Liver (tissue), 9 donors: ENCODE results near the gene CLN3. TPM values are rescaled to one million over a fixed set of nuclear protein-coding genes. Genes with fewer than 3 reads are reported as not detected.

ENCODE experiments used
- DNase-seq: peaks from one replicate; pipeline ENCODE4 v3.0.0-alpha.2; 2017; ENCODE audit warnings: low spot score
- H3K27ac ChIP-seq, 2 donors: one replicate each; pipeline ENCODE4 v1.7.0; 2013; ENCODE audit warnings: inconsistent platforms in 2 of 2, low read length in 2 of 2, control low read depth in 1 of 2, low read depth in 1 of 2, mild to moderate bottlenecking in 1 of 2
- H3K27me3 ChIP-seq, 4 donors: one replicate each; pipeline versions ENCODE4 v1.6.1 to v1.7.0; 2013; ENCODE audit warnings: low read length in 3 of 4, inconsistent platforms in 1 of 4, mild to moderate bottlenecking in 1 of 4, moderate library complexity in 1 of 4; ENCODE audit not compliant: control insufficient read depth in 4 of 4, insufficient read depth in 4 of 4
- H3K36me3 ChIP-seq, 4 donors: one replicate each; pipeline versions ENCODE4 v1.6.1 to v1.7.0; 2013; ENCODE audit warnings: low read length in 3 of 4, mild to moderate bottlenecking in 3 of 4, low read depth in 1 of 4, moderate library complexity in 1 of 4; ENCODE audit not compliant: control insufficient read depth in 4 of 4, insufficient read depth in 3 of 4
- H3K4me1 ChIP-seq, 4 donors: one replicate each; pipeline versions ENCODE4 v1.6.1 to v1.7.0; 2013; ENCODE audit warnings: low read length in 3 of 4, mild to moderate bottlenecking in 3 of 4, moderate library complexity in 1 of 4; ENCODE audit not compliant: control insufficient read depth in 4 of 4, insufficient read depth in 4 of 4
- H3K4me3 ChIP-seq, 3 donors: one replicate each; pipeline versions ENCODE4 v1.6.1 to v1.7.0; 2013; ENCODE audit warnings: low read length in 3 of 3, control low read depth in 1 of 3, low read depth in 1 of 3, mild to moderate bottlenecking in 1 of 3
- H3K9ac ChIP-seq, 2 donors: one replicate each; pipeline ENCODE4 v1.7.0; 2013; ENCODE audit warnings: low read length in 2 of 2, mild to moderate bottlenecking in 2 of 2, moderate library complexity in 2 of 2, control low read depth in 1 of 2, low read depth in 1 of 2
- H3K9me3 ChIP-seq, 4 donors: one replicate each; pipeline versions ENCODE4 v1.6.1 to v1.7.0; 2013; ENCODE audit warnings: low read length in 3 of 4; ENCODE audit not compliant: control insufficient read depth in 4 of 4
- EGR1 ChIP-seq, 2 donors: IDR thresholded peaks; 2 replicates each; pipeline ENCODE4 v1.6.1; 2016 to 2018; ENCODE audit warnings: antibody characterized with exemption in 2 of 2, low read depth in 2 of 2
- FOXA1 ChIP-seq: IDR thresholded peaks from 2 replicates; pipeline ENCODE4 v1.6.1; 2016; ENCODE audit warnings: antibody characterized with exemption
- FOXA2 ChIP-seq: IDR thresholded peaks from 2 replicates; pipeline ENCODE4 v1.6.1; 2016; ENCODE audit warnings: antibody characterized with exemption
- GABPA ChIP-seq, 2 donors: IDR thresholded peaks in 1 of 2; conservative IDR thresholded peaks in 1 of 2; 2 replicates each; pipeline ENCODE4 v1.6.1; 2016; ENCODE audit warnings: antibody characterized with exemption in 2 of 2, mild to moderate bottlenecking in 1 of 2, moderate library complexity in 1 of 2
- HNF4A ChIP-seq, 2 donors: conservative IDR thresholded peaks; 2 replicates each; pipeline ENCODE4 v1.6.1; 2016; ENCODE audit warnings: antibody characterized with exemption in 2 of 2, mild to moderate bottlenecking in 2 of 2
- HNF4G ChIP-seq: IDR thresholded peaks from 2 replicates; pipeline ENCODE4 v1.6.1; 2016; ENCODE audit warnings: antibody characterized with exemption
- JUND ChIP-seq, 2 donors: IDR thresholded peaks; 2 replicates each; pipeline ENCODE4 v1.6.1; 2016; ENCODE audit warnings: antibody characterized with exemption in 2 of 2
- NR2F2 ChIP-seq: IDR thresholded peaks from 2 replicates; pipeline ENCODE4 v1.6.1; 2016; ENCODE audit warnings: antibody characterized with exemption
- RAD21 ChIP-seq, 2 donors: IDR thresholded peaks; 2 replicates each; pipeline ENCODE4 v1.6.1; 2016; ENCODE audit warnings: antibody characterized with exemption in 2 of 2, mild to moderate bottlenecking in 2 of 2
- RXRA ChIP-seq, 2 donors: IDR thresholded peaks; 2 replicates each; pipeline ENCODE4 v1.6.1; 2017 to 2018; ENCODE audit warnings: antibody characterized with exemption in 2 of 2, mild to moderate bottlenecking in 1 of 2
- SP1 ChIP-seq: IDR thresholded peaks from 2 replicates; pipeline ENCODE4 v1.6.1; 2018; ENCODE audit warnings: antibody characterized with exemption, mild to moderate bottlenecking
- TAF1 ChIP-seq: conservative IDR thresholded peaks from 2 replicates; pipeline ENCODE4 v1.6.1; 2016; ENCODE audit warnings: antibody characterized with exemption, mild to moderate bottlenecking
- YY1 ChIP-seq: IDR thresholded peaks from 2 replicates; pipeline ENCODE4 v1.6.1; 2016; ENCODE audit warnings: antibody characterized with exemption, mild to moderate bottlenecking
- WGBS: extraction: QIAGEN DNeasy Blood & Tissue Kit; methylation state at CpG from one replicate; pipeline ENCODE4 v1.1.7; 2013; 5-methylcytosine and 5-hydroxymethylcytosine counted together
- polyA plus RNA-seq, 2 donors: library from polyadenylated mRNA; stranded (reverse) in 1 of 2; unstranded in 1 of 2; fragments of 200-250 nt in 1 of 2; fragments of >200 nt in 1 of 2; fragmentation: Nextera tagmentation in 1 of 2; extraction: Ambion mirVana in 1 of 2; gene quantifications; one replicate each; pipeline versions ENCODE4 v1.2.1 to v1.2.3, GENCODE V29; 2013 to 2015
- total RNA-seq, 2 donors: library from RNA; depleted of rRNA; stranded (reverse); fragments of >200 nt; gene quantifications; one replicate each; pipeline ENCODE4 v1.2.3, GENCODE V29; 2014
- TF ChIP-seq, protein P1 (sequence below): IDR thresholded peaks from 2 replicates; pipeline ENCODE4 v1.6.1; 2016; ENCODE audit warnings: antibody characterized with exemption
- TF ChIP-seq, protein P2 (sequence below): fragments of 150-350 bp; IDR thresholded peaks from 2 replicates; pipeline ENCODE4 v1.5.1; 2017; ENCODE audit warnings: improper control_type of control experiment, low read depth, low read length; ENCODE audit not compliant: missing input control
- TF ChIP-seq, protein P3 (sequence below): IDR thresholded peaks from 2 replicates; pipeline ENCODE4 v1.6.1; 2016; ENCODE audit warnings: antibody characterized with exemption, mild to moderate bottlenecking
- TF ChIP-seq, protein P4 (sequence below): IDR thresholded peaks from 2 replicates; pipeline ENCODE4 v1.6.1; 2016; ENCODE audit warnings: antibody characterized with exemption
- TF ChIP-seq, protein P5 (sequence below): IDR thresholded peaks from 2 replicates; pipeline ENCODE4 v1.6.1; 2016; ENCODE audit warnings: antibody characterized with exemption
- donor health status: healthy.
- donor health status: healthy.
- donor health status: healthy.
- donor health status: healthy.
- donor health status: healthy.

The CLN3 gene
- total and polyA plus RNA-seq, 4 donors: 16.1 to 23.6 (median 19.3) TPM

DNA sequence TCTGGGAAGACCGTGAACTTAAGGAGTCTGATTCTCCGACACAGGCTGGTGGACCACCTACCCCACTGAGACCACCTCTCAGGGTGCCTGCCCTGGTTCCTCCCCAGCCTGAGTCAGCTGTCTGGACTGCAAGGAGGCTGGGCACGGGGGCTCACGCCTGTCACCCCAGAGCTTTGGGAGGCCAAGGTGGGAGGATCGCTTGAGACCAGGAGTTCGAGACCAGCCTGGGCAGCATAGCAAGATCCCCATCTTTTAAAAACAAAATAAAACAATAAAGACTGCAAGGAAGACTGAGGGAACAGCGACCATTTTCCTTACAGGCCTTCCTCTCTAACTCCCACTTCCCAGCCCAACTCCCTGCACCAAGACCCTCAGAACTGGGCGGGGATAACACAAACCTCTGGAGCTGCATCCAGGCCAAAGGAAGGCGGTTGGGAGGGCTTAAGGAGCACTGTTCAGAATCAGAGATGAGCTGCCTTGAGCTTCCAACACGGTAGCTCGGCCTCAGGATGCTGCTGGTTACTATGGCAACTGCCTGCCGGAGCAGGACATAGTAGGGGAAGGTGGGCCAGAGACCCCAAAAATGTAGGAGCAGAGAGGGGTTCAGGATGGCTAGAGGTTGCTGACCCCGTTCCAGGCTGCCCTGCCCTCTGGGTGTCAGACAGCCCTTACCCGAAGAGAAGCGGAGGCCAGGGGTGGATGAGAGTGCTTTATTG lies 7.0 kb upstream of the CLN3 start:
- H3K36me3 ChIP-seq: peaks cover 0 to 21% (median 11%) of the 10 kb centered on the region in 4 donors
- H3K27me3 ChIP-seq: no peaks in the 10 kb centered on the region
- TF ChIP-seq NR2F2: no peak
- TF ChIP-seq RAD21 (IDR thresholded peaks at IDR 0.05): no peak
- no peak for TF ChIP-seq GABPA (IDR thresholded peaks at IDR 0.05 in 1 of 2, conservative IDR thresholded peaks at IDR 0.05 in 1 of 2)
- no peak for TF ChIP-seq SP1
- TF ChIP-seq FOXA1: no peak
- TF ChIP-seq, protein P1, sequence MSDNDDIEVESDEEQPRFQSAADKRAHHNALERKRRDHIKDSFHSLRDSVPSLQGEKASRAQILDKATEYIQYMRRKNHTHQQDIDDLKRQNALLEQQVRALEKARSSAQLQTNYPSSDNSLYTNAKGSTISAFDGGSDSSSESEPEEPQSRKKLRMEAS: no peak
- no peak for TF ChIP-seq JUND (IDR thresholded peaks at IDR 0.05)
- TF ChIP-seq, protein P2, sequence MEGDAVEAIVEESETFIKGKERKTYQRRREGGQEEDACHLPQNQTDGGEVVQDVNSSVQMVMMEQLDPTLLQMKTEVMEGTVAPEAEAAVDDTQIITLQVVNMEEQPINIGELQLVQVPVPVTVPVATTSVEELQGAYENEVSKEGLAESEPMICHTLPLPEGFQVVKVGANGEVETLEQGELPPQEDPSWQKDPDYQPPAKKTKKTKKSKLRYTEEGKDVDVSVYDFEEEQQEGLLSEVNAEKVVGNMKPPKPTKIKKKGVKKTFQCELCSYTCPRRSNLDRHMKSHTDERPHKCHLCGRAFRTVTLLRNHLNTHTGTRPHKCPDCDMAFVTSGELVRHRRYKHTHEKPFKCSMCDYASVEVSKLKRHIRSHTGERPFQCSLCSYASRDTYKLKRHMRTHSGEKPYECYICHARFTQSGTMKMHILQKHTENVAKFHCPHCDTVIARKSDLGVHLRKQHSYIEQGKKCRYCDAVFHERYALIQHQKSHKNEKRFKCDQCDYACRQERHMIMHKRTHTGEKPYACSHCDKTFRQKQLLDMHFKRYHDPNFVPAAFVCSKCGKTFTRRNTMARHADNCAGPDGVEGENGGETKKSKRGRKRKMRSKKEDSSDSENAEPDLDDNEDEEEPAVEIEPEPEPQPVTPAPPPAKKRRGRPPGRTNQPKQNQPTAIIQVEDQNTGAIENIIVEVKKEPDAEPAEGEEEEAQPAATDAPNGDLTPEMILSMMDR: no peak
- TF ChIP-seq HNF4A (conservative IDR thresholded peaks at IDR 0.05): no peak
- no peaks in the 10 kb centered on the region for H3K4me1 ChIP-seq
- H3K9ac ChIP-seq: no peak overlapping the region
- 97% methylated on average over 15 of the region's 15 CpGs for WGBS
- no peaks in the 10 kb centered on the region for H3K9me3 ChIP-seq
- H3K4me3 ChIP-seq: no peak overlapping the region
- DNase-seq: no peak
- no peak overlapping the region for H3K27ac ChIP-seq

DNA sequence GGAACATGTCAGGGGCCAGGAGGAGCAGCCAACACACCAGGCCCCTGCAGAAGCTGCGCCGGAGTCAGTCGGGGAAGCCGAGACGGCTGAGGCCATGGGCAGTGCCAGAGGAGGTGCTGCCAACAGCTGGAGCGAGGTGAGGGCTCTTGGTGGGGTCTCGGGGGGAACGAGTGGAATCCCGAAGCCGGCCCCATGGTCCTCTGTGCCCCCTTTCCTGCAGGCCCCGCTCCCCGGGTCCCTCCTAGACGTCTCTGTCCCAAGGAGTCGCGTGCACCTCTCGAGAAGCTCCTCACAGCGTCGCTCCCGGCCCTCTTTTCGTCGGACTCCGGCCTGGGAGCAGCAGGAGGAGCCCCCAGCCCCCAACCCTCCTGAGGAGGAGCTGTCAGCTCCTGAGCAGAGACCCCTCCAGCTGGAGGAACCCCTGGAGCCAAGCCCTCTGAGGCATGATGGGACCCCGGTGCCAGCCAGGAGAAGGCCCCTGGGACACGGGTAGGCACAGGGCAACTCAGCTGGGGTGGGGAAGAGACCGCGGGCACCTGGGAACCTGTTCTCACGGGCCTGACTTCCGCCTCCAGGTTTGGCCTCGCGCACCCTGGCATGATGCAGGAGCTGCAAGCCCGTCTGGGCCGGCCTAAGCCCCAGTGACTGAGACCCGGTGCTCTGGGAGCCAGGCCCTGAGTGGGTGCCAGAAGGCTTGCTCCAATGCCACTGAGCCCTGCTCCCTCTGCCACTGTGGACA lies 6.2 kb upstream of the CLN3 start:
- Histone ChIP-seq H3K27ac (no peak overlapping the region), H3K4me3 (no peak overlapping the region), H3K9ac (no peak overlapping the region), H3K27me3 (no peaks in the 10 kb centered on the region), H3K4me1 (peaks cover 0 to 3% (median 0%) of the 10 kb centered on the region in 4 donors), H3K9me3 (no peaks in the 10 kb centered on the region), H3K36me3 (peaks cover 0 to 21% (median 11%) of the 10 kb centered on the region in 4 donors)
- 90% methylated on average over 33 of the region's 33 CpGs for WGBS
- TF ChIP-seq, protein P3, sequence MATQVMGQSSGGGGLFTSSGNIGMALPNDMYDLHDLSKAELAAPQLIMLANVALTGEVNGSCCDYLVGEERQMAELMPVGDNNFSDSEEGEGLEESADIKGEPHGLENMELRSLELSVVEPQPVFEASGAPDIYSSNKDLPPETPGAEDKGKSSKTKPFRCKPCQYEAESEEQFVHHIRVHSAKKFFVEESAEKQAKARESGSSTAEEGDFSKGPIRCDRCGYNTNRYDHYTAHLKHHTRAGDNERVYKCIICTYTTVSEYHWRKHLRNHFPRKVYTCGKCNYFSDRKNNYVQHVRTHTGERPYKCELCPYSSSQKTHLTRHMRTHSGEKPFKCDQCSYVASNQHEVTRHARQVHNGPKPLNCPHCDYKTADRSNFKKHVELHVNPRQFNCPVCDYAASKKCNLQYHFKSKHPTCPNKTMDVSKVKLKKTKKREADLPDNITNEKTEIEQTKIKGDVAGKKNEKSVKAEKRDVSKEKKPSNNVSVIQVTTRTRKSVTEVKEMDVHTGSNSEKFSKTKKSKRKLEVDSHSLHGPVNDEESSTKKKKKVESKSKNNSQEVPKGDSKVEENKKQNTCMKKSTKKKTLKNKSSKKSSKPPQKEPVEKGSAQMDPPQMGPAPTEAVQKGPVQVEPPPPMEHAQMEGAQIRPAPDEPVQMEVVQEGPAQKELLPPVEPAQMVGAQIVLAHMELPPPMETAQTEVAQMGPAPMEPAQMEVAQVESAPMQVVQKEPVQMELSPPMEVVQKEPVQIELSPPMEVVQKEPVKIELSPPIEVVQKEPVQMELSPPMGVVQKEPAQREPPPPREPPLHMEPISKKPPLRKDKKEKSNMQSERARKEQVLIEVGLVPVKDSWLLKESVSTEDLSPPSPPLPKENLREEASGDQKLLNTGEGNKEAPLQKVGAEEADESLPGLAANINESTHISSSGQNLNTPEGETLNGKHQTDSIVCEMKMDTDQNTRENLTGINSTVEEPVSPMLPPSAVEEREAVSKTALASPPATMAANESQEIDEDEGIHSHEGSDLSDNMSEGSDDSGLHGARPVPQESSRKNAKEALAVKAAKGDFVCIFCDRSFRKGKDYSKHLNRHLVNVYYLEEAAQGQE: no peak
- no peak for TF ChIP-seq FOXA1
- TF ChIP-seq RAD21 (IDR thresholded peaks at IDR 0.05): no peak
- no peak for TF ChIP-seq YY1
- no peak for TF ChIP-seq SP1
- TF ChIP-seq TAF1: no peak
- TF ChIP-seq HNF4A (conservative IDR thresholded peaks at IDR 0.05): no peak
- TF ChIP-seq NR2F2: no peak
- TF ChIP-seq GABPA (IDR thresholded peaks at IDR 0.05 in 1 of 2, conservative IDR thresholded peaks at IDR 0.05 in 1 of 2): no peak
- TF ChIP-seq, protein P4, sequence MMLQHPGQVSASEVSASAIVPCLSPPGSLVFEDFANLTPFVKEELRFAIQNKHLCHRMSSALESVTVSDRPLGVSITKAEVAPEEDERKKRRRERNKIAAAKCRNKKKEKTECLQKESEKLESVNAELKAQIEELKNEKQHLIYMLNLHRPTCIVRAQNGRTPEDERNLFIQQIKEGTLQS: no peak
- TF ChIP-seq EGR1 (IDR thresholded peaks at IDR 0.05; ENCODE audit: low read depth in 2 of 2): no peak
- TF ChIP-seq, protein P5, sequence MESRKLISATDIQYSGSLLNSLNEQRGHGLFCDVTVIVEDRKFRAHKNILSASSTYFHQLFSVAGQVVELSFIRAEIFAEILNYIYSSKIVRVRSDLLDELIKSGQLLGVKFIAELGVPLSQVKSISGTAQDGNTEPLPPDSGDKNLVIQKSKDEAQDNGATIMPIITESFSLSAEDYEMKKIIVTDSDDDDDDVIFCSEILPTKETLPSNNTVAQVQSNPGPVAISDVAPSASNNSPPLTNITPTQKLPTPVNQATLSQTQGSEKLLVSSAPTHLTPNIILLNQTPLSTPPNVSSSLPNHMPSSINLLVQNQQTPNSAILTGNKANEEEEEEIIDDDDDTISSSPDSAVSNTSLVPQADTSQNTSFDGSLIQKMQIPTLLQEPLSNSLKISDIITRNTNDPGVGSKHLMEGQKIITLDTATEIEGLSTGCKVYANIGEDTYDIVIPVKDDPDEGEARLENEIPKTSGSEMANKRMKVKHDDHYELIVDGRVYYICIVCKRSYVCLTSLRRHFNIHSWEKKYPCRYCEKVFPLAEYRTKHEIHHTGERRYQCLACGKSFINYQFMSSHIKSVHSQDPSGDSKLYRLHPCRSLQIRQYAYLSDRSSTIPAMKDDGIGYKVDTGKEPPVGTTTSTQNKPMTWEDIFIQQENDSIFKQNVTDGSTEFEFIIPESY: no peak
- TF ChIP-seq, protein P2: no peak
- TF ChIP-seq RXRA (IDR thresholded peaks at IDR 0.05): no peak
- TF ChIP-seq JUND (IDR thresholded peaks at IDR 0.05): no peak
- no peak for TF ChIP-seq FOXA2
- no peak for TF ChIP-seq HNF4G
- TF ChIP-seq, protein P1: no peak
- DNase-seq: no peak
